Left lung (tissue), 10 donors: ENCODE data around the gene INIP. TPM values are rescaled to one million over a fixed set of nuclear protein-coding genes. Genes with fewer than 3 reads are reported as not detected.
"Not testable (repeated sequence)": the region's sequence is repeated elsewhere in the genome, so short reads cannot be mapped to it uniquely, and the experiment has no call there.

ENCODE experiments used
- ATAC-seq: fragments of 200-7000 bp; cut with Tn5 transposase; one replicate; pipeline ENCODE4 v1.9.1; 2020; ENCODE audit warnings: moderate library complexity
- DNase-seq, 4 donors: peaks; one replicate each; pipeline ENCODE4 v3.0.0-alpha.2; 2013 to 2020
- H3K27ac ChIP-seq, 2 donors: fragments of 200-600 bp; sonication (generic) in 1 of 2; one replicate each; pipeline versions ENCODE4 v1.5.0 to v1.8.0; 2020 to 2021
- H3K27me3 ChIP-seq, 2 donors: fragments of 200-600 bp; sonication (generic) in 1 of 2; one replicate each; pipeline versions ENCODE4 v1.5.0 to v1.8.0; 2020 to 2021
- H3K36me3 ChIP-seq, 2 donors: fragments of 200-600 bp; sonication (generic) in 1 of 2; one replicate each; pipeline versions ENCODE4 v1.5.0 to v1.8.0; 2020 to 2021
- H3K4me1 ChIP-seq, 2 donors: fragments of 200-600 bp; one replicate each; pipeline ENCODE4 v1.8.0; 2021
- H3K4me3 ChIP-seq, 2 donors: fragments of 200-600 bp; sonication (generic) in 1 of 2; one replicate each; pipeline versions ENCODE4 v1.5.0 to v1.8.0; 2020 to 2021; ENCODE audit warnings: mild to moderate bottlenecking in 1 of 2
- H3K9me3 ChIP-seq, 2 donors: fragments of 200-600 bp; sonication (generic) in 1 of 2; one replicate each; pipeline versions ENCODE4 v1.5.0 to v1.8.0; 2020 to 2021
- CTCF ChIP-seq, 2 donors: fragments of 200-600 bp; sonication (generic) in 1 of 2; IDR thresholded peaks; one replicate each; pipeline versions ENCODE4 v1.5.0 to v1.8.0; 2021; ENCODE audit warnings: antibody characterized with exemption in 2 of 2
- intact Hi-C, 2 donors: fragments of 100-400 bp; cut with DNase I; formaldehyde crosslinking; loops; one replicate each; pipeline versions ENCODE4 v1.11.2 to v1.14.2; 2022
- polyA plus RNA-seq, 6 donors: library from polyadenylated mRNA; unstranded; fragments of 120-200 nt; gene quantifications; one replicate each; pipeline ENCODE4 v1.2.1, GENCODE V29; 2013; ENCODE audit not compliant: insufficient read length in 6 of 6
- total RNA-seq, 2 donors: library from RNA; stranded (reverse); fragmentation: NEBNext Ultra II Directional; extraction: Animal tissue kit (Norgen Biotek cat#: 25700); gene quantifications; one replicate each; pipeline ENCODE4 v1.2.1, GENCODE V29; 2021
- donor health status: DM: no; HTN: yes; CAD: no.
- donor health status: DM: no; HTN: no; CAD: no.

The INIP gene
- total and polyA plus RNA-seq, 8 donors, result 22.8 to 41.3 (median 33.4) TPM

GRCh38 chr9:112696461-112696860 is 21.5 kb downstream of the INIP start:
- Histone ChIP-seq H3K4me1 (peaks cover 0 to 7% of the 10 kb centered on the region in 2 donors), H3K27me3 (no peaks in the 10 kb centered on the region), H3K36me3 (peaks cover 0 to 66% of the 10 kb centered on the region in 2 donors), H3K4me3 (no peak overlapping the region), H3K9me3 (no peaks in the 10 kb centered on the region), H3K27ac (no peak overlapping the region)
- intact Hi-C loops, result no loop called here
- TF ChIP-seq CTCF (IDR thresholded peaks at IDR 0.05), result no peak
- ATAC-seq (no peak), DNase-seq (no peak)

- no peak for TF ChIP-seq CTCF (IDR thresholded peaks at IDR 0.05)
- ATAC-seq (no peak), DNase-seq (peak in 1 of 4 donors; percentile 40)
- H3K27me3 ChIP-seq, result no peaks in the 10 kb centered on the region
- H3K4me1 ChIP-seq, result peaks cover 0 to 7% of the 10 kb centered on the region in 2 donors
- H3K36me3 ChIP-seq, result peaks cover 0 to 74% of the 10 kb centered on the region in 2 donors
- intact Hi-C loops, result no loop called here
- H3K4me3 ChIP-seq, result no peak overlapping the region
- no peak overlapping the region for H3K27ac ChIP-seq
- H3K9me3 ChIP-seq, result no peaks in the 10 kb centered on the region
These were observed 23.0 kb downstream of the INIP start for GRCh38 chr9:112694706-112695555.

GRCh38 chr9:112689161-112689740 is 28.7 kb downstream of the INIP start:
- no peak for ATAC-seq
- H3K27ac ChIP-seq, result no peak overlapping the region
- H3K4me3 ChIP-seq, result no peak overlapping the region
- no peaks in the 10 kb centered on the region for H3K4me1 ChIP-seq
- peaks cover 0 to 95% of the 10 kb centered on the region in 2 donors for H3K36me3 ChIP-seq
- no peaks in the 10 kb centered on the region for H3K27me3 ChIP-seq
- intact Hi-C loops, result no loop called here
- TF ChIP-seq CTCF (IDR thresholded peaks at IDR 0.05), result no peak
- H3K9me3 ChIP-seq, result no peaks in the 10 kb centered on the region
- DNase-seq, result no peak

GRCh38 chr9:112680731-112681402 is 37.0 kb downstream of the INIP start:
- no peak for TF ChIP-seq CTCF (IDR thresholded peaks at IDR 0.05)
- no peak for ATAC-seq
- Histone ChIP-seq H3K27ac (no peak overlapping the region), H3K9me3 (peaks cover 0 to 25% of the 10 kb centered on the region in 2 donors), H3K4me1 (no peaks in the 10 kb centered on the region), H3K27me3 (no peaks in the 10 kb centered on the region), H3K36me3 (peaks cover 0 to 12% of the 10 kb centered on the region in 2 donors), H3K4me3 (no peak overlapping the region)
- intact Hi-C loops, result no loop called here
- DNase-seq, result no peak

- ATAC-seq, result no peak
- TF ChIP-seq CTCF (IDR thresholded peaks at IDR 0.05), result no peak
- peaks cover 0 to 25% of the 10 kb centered on the region in 2 donors for H3K9me3 ChIP-seq
These were observed 40.9 kb downstream of the INIP start for GRCh38 chr9:112677040-112677439.

GRCh38 chr9:112673221-112673620 is 44.7 kb downstream of the INIP start:
- DNase-seq, intact Hi-C loops, H3K27ac ChIP-seq: not testable (repeated sequence)

More at GRCh38 chr9:112677040-112677439, 40.9 kb downstream of the INIP start:
- no peak overlapping the region for H3K27ac ChIP-seq
- no peaks in the 10 kb centered on the region for H3K36me3 ChIP-seq
- no peak overlapping the region for H3K4me3 ChIP-seq
- intact Hi-C loops, result no loop called here
- DNase-seq, result no peak
- no peaks in the 10 kb centered on the region for H3K27me3 ChIP-seq
- H3K4me1 ChIP-seq, result no peaks in the 10 kb centered on the region

More at GRCh38 chr9:112673221-112673620, 44.7 kb downstream of the INIP start:
- H3K4me3 ChIP-seq, H3K4me1 ChIP-seq, ATAC-seq, H3K36me3 ChIP-seq, H3K27me3 ChIP-seq: not testable (repeated sequence)
- H3K9me3 ChIP-seq, result peaks cover 0 to 16% of the 10 kb centered on the region in 2 donors
